SU-DHL-6 (cell line): Measurements from ENCODE around the gene HP.
"Not testable (repeated sequence)": the region's sequence is repeated elsewhere in the genome, so short reads cannot be mapped to it uniquely, and the experiment has no call there.

ENCODE experiments used
- H2AFZ ChIP-seq: fragments of 200-600 bp; sonication (generic); 2 replicates; pipeline ENCODE4 v1.6.1; 2014; ENCODE audit warnings: low read depth, mild to moderate bottlenecking, moderate library complexity, mixed read lengths, antibody characterized with exemption, low read length; ENCODE audit not compliant: severe bottlenecking
- H3F3A ChIP-seq: fragments of 200-600 bp; shearing (Covaris generic); 2 replicates; pipeline ENCODE4 v1.6.0; 2016; ENCODE audit warnings: antibody characterized with exemption, mild to moderate bottlenecking; ENCODE audit not compliant: insufficient read depth
- H3K27ac ChIP-seq: fragments of 200-600 bp; sonication (generic); 2 replicates; pipeline ENCODE4 v1.5.1; 2016; ENCODE audit warnings: low read depth, mild to moderate bottlenecking, low read length, moderate library complexity, mixed read lengths
- H3K27me3 ChIP-seq: fragments of 200-600 bp; sonication (generic), shearing (Covaris generic); 2 replicates; pipeline ENCODE4 v1.6.0; 2014; ENCODE audit warnings: mild to moderate bottlenecking, low read length
- H3K36me3 ChIP-seq: fragments of 200-600 bp; sonication (generic); 2 replicates; pipeline ENCODE4 v1.6.1; 2014; ENCODE audit warnings: mild to moderate bottlenecking, low read length, mixed read lengths
- H3K4me2 ChIP-seq: fragments of 300-600, 200-600 bp; shearing (Covaris generic), sonication (generic); 2 replicates; pipeline ENCODE4 v1.6.0; 2014; ENCODE audit warnings: low read length, low read depth, mild to moderate bottlenecking; ENCODE audit not compliant: poor library complexity, severe bottlenecking
- H3K4me3 ChIP-seq: fragments of 200-600 bp; sonication (generic); 2 replicates; pipeline ENCODE4 v1.5.1; 2014; ENCODE audit warnings: antibody characterized with exemption, low read length, mild to moderate bottlenecking, mixed read lengths; ENCODE audit not compliant: insufficient read depth, poor library complexity, severe bottlenecking
- H3K79me2 ChIP-seq: fragments of 200-600 bp; sonication (generic); 2 replicates; pipeline ENCODE4 v1.6.1; 2014; ENCODE audit warnings: mild to moderate bottlenecking, low read length, moderate library complexity; ENCODE audit not compliant: insufficient read depth
- H3K9ac ChIP-seq: fragments of 200-600 bp; sonication (generic); 2 replicates; pipeline ENCODE4 v1.7.0; 2014; ENCODE audit warnings: mild to moderate bottlenecking, low read length
- H3K9me2 ChIP-seq: fragments of 200-600 bp; sonication (generic); replicated peaks from 2 replicates; pipeline ENCODE4 v1.6.1; 2014; ENCODE audit warnings: low read length; ENCODE audit not compliant: insufficient read depth
- H3K9me3 ChIP-seq: fragments of 200-600 bp; sonication (generic); 2 replicates; pipeline ENCODE4 v1.6.1; 2014; ENCODE audit warnings: low read length, mixed read lengths; ENCODE audit not compliant: insufficient read depth
- H4K20me1 ChIP-seq: fragments of 200-600 bp; sonication (generic); 2 replicates; pipeline ENCODE4 v1.6.1; 2014; ENCODE audit warnings: low read depth, mild to moderate bottlenecking, antibody characterized with exemption, low read length, moderate library complexity, mixed read lengths
- EZH2phosphoT487 ChIP-seq: fragments of 200-600 bp; sonication (generic), shearing (Covaris generic); conservative IDR thresholded peaks from 2 replicates; pipeline ENCODE4 v1.6.1; 2018; ENCODE audit warnings: mild to moderate bottlenecking, antibody characterized with exemption, low read length, moderate library complexity, mixed read lengths
- TF ChIP-seq, protein P1 (sequence below): fragments of 200-600 bp; sonication (generic); IDR thresholded peaks from one replicate; pipeline ENCODE4 v1.5.1; 2017; ENCODE audit warnings: antibody characterized with exemption, mild to moderate bottlenecking, low read length, moderate library complexity; ENCODE audit not compliant: insufficient read depth, poor library complexity, severe bottlenecking

Gene HP, protein sequence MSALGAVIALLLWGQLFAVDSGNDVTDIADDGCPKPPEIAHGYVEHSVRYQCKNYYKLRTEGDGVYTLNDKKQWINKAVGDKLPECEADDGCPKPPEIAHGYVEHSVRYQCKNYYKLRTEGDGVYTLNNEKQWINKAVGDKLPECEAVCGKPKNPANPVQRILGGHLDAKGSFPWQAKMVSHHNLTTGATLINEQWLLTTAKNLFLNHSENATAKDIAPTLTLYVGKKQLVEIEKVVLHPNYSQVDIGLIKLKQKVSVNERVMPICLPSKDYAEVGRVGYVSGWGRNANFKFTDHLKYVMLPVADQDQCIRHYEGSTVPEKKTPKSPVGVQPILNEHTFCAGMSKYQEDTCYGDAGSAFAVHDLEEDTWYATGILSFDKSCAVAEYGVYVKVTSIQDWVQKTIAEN

DNA sequence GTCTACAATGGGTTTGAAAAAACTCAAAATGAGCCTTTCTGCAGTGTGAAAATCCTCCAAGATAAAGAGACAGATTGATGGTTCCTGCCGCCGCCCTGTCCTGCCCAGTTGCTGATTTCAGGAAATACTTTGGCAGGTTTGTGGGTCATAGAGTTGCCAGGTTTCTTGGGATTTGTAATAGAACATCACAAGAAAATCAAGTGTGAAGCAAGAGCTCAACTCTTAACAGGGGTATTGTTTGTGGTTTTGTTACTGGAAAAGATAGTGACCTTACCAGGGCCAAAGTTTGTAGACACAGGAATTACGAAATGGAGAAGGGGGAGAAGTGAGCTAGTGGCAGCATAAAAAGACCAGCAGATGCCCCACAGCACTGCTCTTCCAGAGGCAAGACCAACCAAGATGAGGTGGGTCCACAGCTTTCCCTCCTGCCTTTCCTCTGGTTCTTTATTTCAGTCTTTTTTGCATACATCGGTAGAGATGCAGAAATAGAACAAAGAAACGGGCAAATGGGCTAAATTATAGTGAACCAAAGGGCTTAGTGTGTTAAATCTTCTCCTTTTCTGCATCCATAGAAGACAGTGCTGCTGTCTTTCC, at the start of gene HP:
HP (plus strand) TSS at position 252 of the 594 bp plus-strand sequence; CDS start at position 400, 148 bp downstream.
- not testable (repeated sequence) for H3F3A ChIP-seq, H3K27ac ChIP-seq, H3K9ac ChIP-seq, H3K36me3 ChIP-seq, H3K4me3 ChIP-seq, H4K20me1 ChIP-seq, H3K4me2 ChIP-seq, H3K27me3 ChIP-seq, H3K79me2 ChIP-seq, H3K9me2 ChIP-seq, H2AFZ ChIP-seq, H3K9me3 ChIP-seq

DNA sequence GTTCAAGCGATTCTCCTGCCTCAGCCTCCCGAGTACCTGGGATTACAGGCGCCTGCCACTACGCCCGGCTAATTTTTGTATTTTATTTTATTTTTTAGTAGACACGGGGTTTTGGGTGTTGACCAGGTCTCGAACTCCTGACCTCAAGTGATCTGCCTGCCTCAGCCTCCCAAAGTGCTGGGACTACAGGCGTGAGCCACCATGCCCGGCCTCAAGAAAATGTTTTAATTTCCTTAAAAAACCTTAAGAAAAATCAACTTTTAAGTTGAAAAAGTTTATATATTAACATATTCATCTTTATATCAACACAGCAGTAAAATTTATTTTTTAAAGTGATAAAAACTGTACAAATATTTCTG, 46.3 kb upstream of the HP start:
- not testable (repeated sequence) for H3K36me3 ChIP-seq, H3K79me2 ChIP-seq, H4K20me1 ChIP-seq, H3F3A ChIP-seq, H3K9me3 ChIP-seq, H3K9me2 ChIP-seq, H3K27me3 ChIP-seq
- peak overlapping the region; percentile 34; the same call in 1 of the 2 replicates for H3K9ac ChIP-seq
- peak overlapping the region; percentile 73 for H2AFZ ChIP-seq
- H3K4me3 ChIP-seq, result peak overlapping the region; percentile 42
- peak overlapping the region; percentile 93 for H3K4me2 ChIP-seq
- peak overlapping the region; percentile 48; the same call in 1 of the 2 replicates for H3K27ac ChIP-seq

DNA sequence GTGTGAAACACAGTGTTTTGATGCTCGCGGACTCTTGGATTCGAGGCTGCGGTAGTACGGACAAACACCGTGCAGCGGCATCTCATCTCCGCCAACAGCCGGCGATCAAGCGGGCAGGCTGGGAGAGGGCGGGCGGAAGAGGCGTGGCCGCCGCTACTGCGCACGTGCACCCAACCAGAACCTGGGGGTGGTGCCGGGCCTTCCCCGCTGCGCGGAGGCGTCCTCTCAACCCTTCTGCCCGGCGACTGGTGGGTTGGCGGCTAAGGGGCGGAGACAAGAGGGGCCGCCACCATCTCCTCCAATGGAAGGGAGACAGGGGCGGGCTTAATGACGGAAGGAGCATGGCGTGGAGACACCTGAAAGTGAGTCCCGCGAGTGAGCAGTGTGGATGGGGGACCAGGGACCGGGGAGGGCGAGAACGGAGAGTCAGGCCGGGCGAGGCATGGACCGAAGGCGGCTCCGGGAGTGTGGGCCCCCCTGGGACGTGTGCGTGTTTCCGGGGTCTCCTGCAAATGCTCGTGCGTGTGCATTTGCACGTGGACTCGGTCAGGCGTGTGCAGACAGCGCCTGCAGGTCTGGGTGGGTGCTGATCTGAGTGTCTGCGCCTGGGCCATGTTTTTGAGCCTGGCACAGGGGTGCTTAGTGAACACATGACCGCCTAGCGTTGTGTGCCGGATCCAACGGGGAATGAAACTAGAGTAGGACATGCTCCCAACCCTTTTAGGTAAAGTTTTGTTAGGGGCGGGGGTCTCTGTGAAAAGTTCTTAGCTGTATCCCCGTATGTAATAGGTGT, 45.7 kb upstream of the HP start, which contains the start of gene DHODH:
DHODH (plus strand) TSS at position 321 of the 793 bp plus-strand sequence; CDS start at position 342, 21 bp downstream.
- H2AFZ ChIP-seq, result peak within 1 kb of the TSS; percentile 97

DNA sequence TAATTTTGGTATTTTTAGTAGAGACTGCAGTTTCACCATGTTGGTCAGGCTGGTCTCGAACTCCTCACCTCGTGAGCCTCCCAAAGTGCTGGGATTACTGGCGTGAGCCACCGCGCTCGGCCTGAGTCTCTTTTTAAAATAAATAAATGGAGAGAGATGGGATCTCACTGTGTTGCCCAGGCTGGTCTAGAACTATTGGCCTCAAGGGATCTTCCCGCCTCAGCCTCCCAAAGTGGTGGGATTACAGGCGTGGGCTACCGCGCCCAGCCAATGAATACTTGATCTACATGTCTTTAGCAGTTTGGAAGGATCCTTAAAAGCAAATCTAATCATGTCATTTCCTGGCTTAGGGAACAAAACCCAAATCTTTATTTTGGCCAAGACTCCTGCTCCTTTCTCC, 44.5 kb upstream of the HP start:
- Histone ChIP-seq H4K20me1 (no peaks in the 10 kb centered on the region), H3K4me3 (no peak overlapping the region), H3K9ac (no peak overlapping the region), H3K27me3 (no peaks in the 10 kb centered on the region), H3K4me2 (peak overlapping the region; percentile 56), H3K36me3 (no peaks in the 10 kb centered on the region), H3K9me3 (no peaks in the 10 kb centered on the region), H3F3A (no peaks in the 10 kb centered on the region), H2AFZ (no peak overlapping the region), H3K79me2 (peaks cover 3% of the 10 kb centered on the region; the same call in 1 of the 2 replicates), H3K27ac (no peak overlapping the region), H3K9me2 (no peaks in the 10 kb centered on the region)
- TF ChIP-seq EZH2phosphoT487, result no peak
- TF ChIP-seq, protein P1, sequence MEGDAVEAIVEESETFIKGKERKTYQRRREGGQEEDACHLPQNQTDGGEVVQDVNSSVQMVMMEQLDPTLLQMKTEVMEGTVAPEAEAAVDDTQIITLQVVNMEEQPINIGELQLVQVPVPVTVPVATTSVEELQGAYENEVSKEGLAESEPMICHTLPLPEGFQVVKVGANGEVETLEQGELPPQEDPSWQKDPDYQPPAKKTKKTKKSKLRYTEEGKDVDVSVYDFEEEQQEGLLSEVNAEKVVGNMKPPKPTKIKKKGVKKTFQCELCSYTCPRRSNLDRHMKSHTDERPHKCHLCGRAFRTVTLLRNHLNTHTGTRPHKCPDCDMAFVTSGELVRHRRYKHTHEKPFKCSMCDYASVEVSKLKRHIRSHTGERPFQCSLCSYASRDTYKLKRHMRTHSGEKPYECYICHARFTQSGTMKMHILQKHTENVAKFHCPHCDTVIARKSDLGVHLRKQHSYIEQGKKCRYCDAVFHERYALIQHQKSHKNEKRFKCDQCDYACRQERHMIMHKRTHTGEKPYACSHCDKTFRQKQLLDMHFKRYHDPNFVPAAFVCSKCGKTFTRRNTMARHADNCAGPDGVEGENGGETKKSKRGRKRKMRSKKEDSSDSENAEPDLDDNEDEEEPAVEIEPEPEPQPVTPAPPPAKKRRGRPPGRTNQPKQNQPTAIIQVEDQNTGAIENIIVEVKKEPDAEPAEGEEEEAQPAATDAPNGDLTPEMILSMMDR, result no peak

More for the DNA sequence above, 45.7 kb upstream of the HP start, which contains the start of gene DHODH:
- peak within 1 kb of the TSS; percentile 93 for H3K4me2 ChIP-seq
- H3K27me3 ChIP-seq, result no peaks in the 10 kb centered on the region
- peaks cover 3% of the 10 kb centered on the region; the same call in 1 of the 2 replicates for H3K79me2 ChIP-seq
- no peaks in the 10 kb centered on the region for H4K20me1 ChIP-seq
- H3K9me2 ChIP-seq, result no peaks in the 10 kb centered on the region
- no peak for TF ChIP-seq EZH2phosphoT487
- TF ChIP-seq, protein P1, result no peak
- H3K9me3 ChIP-seq, result no peaks in the 10 kb centered on the region
- H3F3A ChIP-seq, result no peaks in the 10 kb centered on the region
- H3K9ac ChIP-seq, result peak within 1 kb of the TSS; percentile 89
- H3K4me3 ChIP-seq, result peak within 1 kb of the TSS; percentile 96
- peak within 1 kb of the TSS; percentile 48 for H3K27ac ChIP-seq
- H3K36me3 ChIP-seq, result no peaks in the 10 kb centered on the region
